GM12865 (cell line): ENCODE data around the gene ADARB2.

ENCODE experiments used
- DNase-seq: peaks from one replicate; pipeline ENCODE4 v3.0.0; 2010; ENCODE audit warnings: low read depth
- H3K4me3 ChIP-seq: 2 replicates; pipeline ENCODE4 v1.5.1; 2011; ENCODE audit warnings: mild to moderate bottlenecking, low read depth, low read length, control low read depth
- CTCF ChIP-seq: IDR thresholded peaks from 2 replicates; pipeline ENCODE4 v1.5.1; 2011; ENCODE audit warnings: low read length, control low read depth, low read depth, inconsistent platforms; ENCODE audit not compliant: insufficient read depth; ENCODE audit errors: missing control alignments

ADARB2 gene

GRCh38 chr10:1203704-1204103, 533.6 kb downstream of the ADARB2 start:
- no peak for DNase-seq
- TF ChIP-seq CTCF = no peak
- H3K4me3 ChIP-seq = no peak overlapping the region

- no peak for TF ChIP-seq CTCF
- no peak for DNase-seq
- H3K4me3 ChIP-seq = no peak overlapping the region
Observed at GRCh38 chr10:1203216-1203615, 534.1 kb downstream of the ADARB2 start.

GRCh38 chr10:1202343-1202742, 535.0 kb downstream of the ADARB2 start:
- DNase-seq = no peak
- TF ChIP-seq CTCF = no peak
- no peak overlapping the region for H3K4me3 ChIP-seq

GRCh38 chr10:1200866-1201807, 536.2 kb downstream of the ADARB2 start:
- no peak for TF ChIP-seq CTCF
- no peak for DNase-seq
- H3K4me3 ChIP-seq = no peak overlapping the region

GRCh38 chr10:1199897-1200721, 537.2 kb downstream of the ADARB2 start:
- DNase-seq = no peak

GRCh38 chr10:1199345-1199673, 538.0 kb downstream of the ADARB2 start:
- no peak for TF ChIP-seq CTCF
- no peak for DNase-seq
- no peak overlapping the region for H3K4me3 ChIP-seq

More at GRCh38 chr10:1199897-1200721, 537.2 kb downstream of the ADARB2 start:
- TF ChIP-seq CTCF = no peak
- H3K4me3 ChIP-seq = no peak overlapping the region
